Glutamatergic neuron (in vitro differentiated cells): ENCODE measurements around the gene NAP1L1. TPM values are rescaled to one million over a fixed set of nuclear protein-coding genes. Genes with fewer than 3 reads are reported as not detected.

Experiments
- DNase-seq: peaks from one replicate; pipeline ENCODE4 v3.0.0; 2022
- H3K27ac Mint-ChIP-seq: one replicate; pipeline ENCODE4 v1.8.0; 2020; ENCODE audit warnings: mild to moderate bottlenecking, mixed read lengths, inconsistent platforms; ENCODE audit not compliant: unreplicated experiment
- H3K27me3 Mint-ChIP-seq: one replicate; pipeline ENCODE4 v1.8.0; 2020; ENCODE audit warnings: mild to moderate bottlenecking, moderate library complexity, mixed read lengths, inconsistent platforms; ENCODE audit not compliant: unreplicated experiment
- H3K36me3 Mint-ChIP-seq: one replicate; pipeline ENCODE4 v1.8.0; 2020; ENCODE audit warnings: mild to moderate bottlenecking, mixed read lengths, inconsistent platforms; ENCODE audit not compliant: unreplicated experiment
- H3K4me1 Mint-ChIP-seq: one replicate; pipeline ENCODE4 v1.8.0; 2020; ENCODE audit warnings: mild to moderate bottlenecking, low read depth, mixed read lengths, inconsistent platforms; ENCODE audit not compliant: unreplicated experiment
- H3K4me3 Mint-ChIP-seq: one replicate; pipeline ENCODE4 v1.8.0; 2020; ENCODE audit warnings: mild to moderate bottlenecking, mixed read lengths, inconsistent platforms; ENCODE audit not compliant: unreplicated experiment
- H3K9me3 Mint-ChIP-seq: one replicate; pipeline ENCODE4 v1.8.0; 2020; ENCODE audit warnings: mild to moderate bottlenecking, moderate library complexity, mixed read lengths, inconsistent platforms; ENCODE audit not compliant: unreplicated experiment
- total RNA-seq: library from RNA; stranded (reverse); fragmentation: NEBNext Ultra II Directional; extraction: Animal tissue kit (Norgen Biotek cat#: 25700); gene quantifications from one replicate; pipeline ENCODE4 v1.2.1, GENCODE V29; 2021; ENCODE audit not compliant: unreplicated experiment
- TF ChIP-seq, protein P1 (sequence below): fragments of 200-600 bp; sonication (generic); IDR thresholded peaks from one replicate; pipeline ENCODE4 v1.5.0; 2021; ENCODE audit not compliant: partially characterized antibody, unreplicated experiment

NAP1L1 gene
- total RNA-seq, 1 donor from 2014 or later, result 635 TPM

DNA sequence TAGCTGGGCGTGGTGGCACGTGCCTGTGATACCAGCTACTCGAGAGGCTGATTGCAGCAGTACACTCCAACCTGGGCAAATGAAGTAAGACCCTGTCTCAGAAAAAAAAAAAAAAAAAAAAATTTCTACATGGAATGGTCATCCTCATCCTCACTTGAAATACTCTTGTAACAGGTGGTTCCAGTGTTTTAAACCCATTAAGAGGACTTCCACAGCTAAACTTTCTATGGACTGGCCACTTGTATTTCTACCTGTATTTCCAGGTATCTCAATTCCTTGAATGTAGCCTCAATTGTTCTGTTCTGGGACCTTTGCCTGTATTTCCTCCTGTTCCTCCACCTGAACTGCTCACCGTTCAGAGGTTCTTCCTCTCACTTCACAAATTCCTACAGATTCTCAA is 41.1 kb downstream of the NAP1L1 start:
- H3K9me3 Mint-ChIP-seq, result no peaks in the 10 kb centered on the region
- no peaks in the 10 kb centered on the region for H3K36me3 Mint-ChIP-seq
- H3K27me3 Mint-ChIP-seq, result peaks cover 3% of the 10 kb centered on the region
- H3K4me3 Mint-ChIP-seq, result no peak overlapping the region
- TF ChIP-seq, protein P1, sequence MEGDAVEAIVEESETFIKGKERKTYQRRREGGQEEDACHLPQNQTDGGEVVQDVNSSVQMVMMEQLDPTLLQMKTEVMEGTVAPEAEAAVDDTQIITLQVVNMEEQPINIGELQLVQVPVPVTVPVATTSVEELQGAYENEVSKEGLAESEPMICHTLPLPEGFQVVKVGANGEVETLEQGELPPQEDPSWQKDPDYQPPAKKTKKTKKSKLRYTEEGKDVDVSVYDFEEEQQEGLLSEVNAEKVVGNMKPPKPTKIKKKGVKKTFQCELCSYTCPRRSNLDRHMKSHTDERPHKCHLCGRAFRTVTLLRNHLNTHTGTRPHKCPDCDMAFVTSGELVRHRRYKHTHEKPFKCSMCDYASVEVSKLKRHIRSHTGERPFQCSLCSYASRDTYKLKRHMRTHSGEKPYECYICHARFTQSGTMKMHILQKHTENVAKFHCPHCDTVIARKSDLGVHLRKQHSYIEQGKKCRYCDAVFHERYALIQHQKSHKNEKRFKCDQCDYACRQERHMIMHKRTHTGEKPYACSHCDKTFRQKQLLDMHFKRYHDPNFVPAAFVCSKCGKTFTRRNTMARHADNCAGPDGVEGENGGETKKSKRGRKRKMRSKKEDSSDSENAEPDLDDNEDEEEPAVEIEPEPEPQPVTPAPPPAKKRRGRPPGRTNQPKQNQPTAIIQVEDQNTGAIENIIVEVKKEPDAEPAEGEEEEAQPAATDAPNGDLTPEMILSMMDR, result no peak
- peaks cover 3% of the 10 kb centered on the region for H3K4me1 Mint-ChIP-seq
- H3K27ac Mint-ChIP-seq, result no peak overlapping the region
- DNase-seq, result no peak

DNA sequence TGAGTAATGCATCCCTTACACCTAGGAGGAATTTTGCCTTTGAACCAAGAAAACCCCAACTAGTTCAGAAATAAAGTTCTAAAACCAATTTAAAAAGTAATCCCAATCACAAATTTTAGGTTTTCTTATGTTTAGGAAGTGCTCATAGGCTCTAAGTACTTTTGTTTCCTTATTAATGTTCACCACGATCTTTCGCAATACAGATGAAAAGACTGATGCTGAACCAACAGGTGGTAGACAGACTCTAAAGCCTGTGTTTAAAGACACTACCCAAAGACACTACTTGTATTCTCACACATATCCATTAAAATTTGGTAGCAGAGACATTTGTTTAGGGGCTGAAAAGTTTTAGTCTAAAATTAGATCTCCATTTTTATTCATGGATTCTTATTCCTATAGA is 42.3 kb downstream of the NAP1L1 start:
- TF ChIP-seq, protein P1, result no peak
- Mint-ChIP-seq H3K4me1 (peaks cover 12% of the 10 kb centered on the region), H3K4me3 (no peak overlapping the region), H3K27me3 (peaks cover 3% of the 10 kb centered on the region), H3K9me3 (peaks cover 2% of the 10 kb centered on the region), H3K27ac (no peak overlapping the region), H3K36me3 (no peaks in the 10 kb centered on the region)
- no peak for DNase-seq

DNA sequence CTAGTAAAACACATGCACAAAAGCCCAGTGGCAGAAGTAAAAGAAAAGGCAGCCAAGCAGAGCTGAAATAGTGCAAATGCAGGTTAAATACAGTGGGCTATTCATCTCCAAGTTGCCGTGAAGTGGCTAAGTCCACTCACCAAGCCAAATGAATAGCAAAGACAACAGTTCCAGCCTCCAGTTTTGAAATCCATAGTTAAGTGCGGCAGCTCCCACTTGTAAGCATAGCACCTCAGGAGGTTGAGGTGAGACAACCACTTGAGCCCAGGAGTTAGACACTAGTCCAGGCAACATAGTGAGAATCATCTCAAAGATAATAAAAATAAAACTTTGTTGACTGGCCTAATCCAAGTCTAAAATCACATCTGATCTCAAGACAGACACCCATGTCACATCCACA is 43.1 kb downstream of the NAP1L1 start:
- DNase-seq, result no peak
- H3K9me3 Mint-ChIP-seq, result peaks cover 2% of the 10 kb centered on the region
- TF ChIP-seq, protein P1, result no peak
- peaks cover 3% of the 10 kb centered on the region for H3K27me3 Mint-ChIP-seq
- H3K27ac Mint-ChIP-seq, result no peak overlapping the region
- no peaks in the 10 kb centered on the region for H3K36me3 Mint-ChIP-seq
- H3K4me3 Mint-ChIP-seq, result no peak overlapping the region
- H3K4me1 Mint-ChIP-seq, result peaks cover 13% of the 10 kb centered on the region

DNA sequence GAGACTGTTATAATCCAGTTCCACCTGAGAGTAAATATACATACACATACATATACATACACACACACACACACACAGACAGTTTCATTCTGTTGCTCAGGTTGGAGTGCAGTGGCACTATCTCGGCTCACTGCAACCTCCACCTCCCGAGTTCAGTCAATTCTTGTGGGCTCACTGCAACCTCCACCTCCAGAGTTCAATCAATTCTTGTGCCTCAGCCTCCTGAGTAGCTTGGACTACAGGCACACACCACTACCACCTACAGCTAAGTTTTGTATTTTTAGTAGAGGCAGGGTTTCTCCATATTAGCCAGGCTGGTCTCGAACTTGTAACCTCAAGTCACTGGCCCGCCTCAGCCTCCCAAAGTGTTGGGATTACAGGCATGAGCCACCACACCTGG is 44.0 kb downstream of the NAP1L1 start:
- Mint-ChIP-seq H3K36me3 (no peaks in the 10 kb centered on the region), H3K27ac (no peak overlapping the region), H3K9me3 (peaks cover 2% of the 10 kb centered on the region), H3K4me3 (no peak overlapping the region), H3K27me3 (peaks cover 3% of the 10 kb centered on the region), H3K4me1 (peaks cover 18% of the 10 kb centered on the region)
- TF ChIP-seq, protein P1, result no peak
- DNase-seq, result no peak

DNA sequence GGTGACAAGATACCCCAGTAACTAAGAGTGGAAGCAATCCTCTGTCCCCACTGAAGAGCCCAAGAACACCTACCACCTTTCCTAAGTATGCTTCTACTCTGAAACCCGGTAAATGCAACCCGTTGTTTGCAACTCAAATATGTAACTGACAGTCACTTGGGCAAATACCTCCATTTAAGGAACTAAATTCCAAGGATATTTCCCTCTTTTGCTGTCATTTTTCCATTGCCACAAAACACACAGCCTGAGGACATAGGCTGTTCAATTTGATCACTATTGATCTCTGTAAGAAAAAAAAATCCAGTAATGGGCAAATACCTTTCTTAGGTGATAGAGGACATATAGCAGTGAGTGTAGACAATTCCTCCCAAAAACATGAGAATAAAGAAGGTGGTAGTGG is 46.3 kb downstream of the NAP1L1 start:
- Mint-ChIP-seq H3K27ac (no peak overlapping the region), H3K27me3 (peaks cover 3% of the 10 kb centered on the region), H3K9me3 (peaks cover 3% of the 10 kb centered on the region), H3K36me3 (no peaks in the 10 kb centered on the region), H3K4me3 (no peak overlapping the region), H3K4me1 (peaks cover 32% of the 10 kb centered on the region)
- DNase-seq, result no peak
- TF ChIP-seq, protein P1, result no peak
